TTC549 (cell line): ENCODE results near the gene CDK18.

Source experiments
- FAIRE-seq: peaks from 2 replicates; lab custom pipeline; 2012; peaks lifted over from hg19 to GRCh38; lab: Jason Lieb, UNC

Gene CDK18

GRCh38 chr1:205570796-205571537, 66.5 kb downstream of the CDK18 start:
- FAIRE-seq, result no peak

GRCh38 chr1:205571747-205572146, 67.3 kb downstream of the CDK18 start:
- no peak for FAIRE-seq

GRCh38 chr1:205572421-205572820, 68.0 kb downstream of the CDK18 start:
- no peak for FAIRE-seq

DNA sequence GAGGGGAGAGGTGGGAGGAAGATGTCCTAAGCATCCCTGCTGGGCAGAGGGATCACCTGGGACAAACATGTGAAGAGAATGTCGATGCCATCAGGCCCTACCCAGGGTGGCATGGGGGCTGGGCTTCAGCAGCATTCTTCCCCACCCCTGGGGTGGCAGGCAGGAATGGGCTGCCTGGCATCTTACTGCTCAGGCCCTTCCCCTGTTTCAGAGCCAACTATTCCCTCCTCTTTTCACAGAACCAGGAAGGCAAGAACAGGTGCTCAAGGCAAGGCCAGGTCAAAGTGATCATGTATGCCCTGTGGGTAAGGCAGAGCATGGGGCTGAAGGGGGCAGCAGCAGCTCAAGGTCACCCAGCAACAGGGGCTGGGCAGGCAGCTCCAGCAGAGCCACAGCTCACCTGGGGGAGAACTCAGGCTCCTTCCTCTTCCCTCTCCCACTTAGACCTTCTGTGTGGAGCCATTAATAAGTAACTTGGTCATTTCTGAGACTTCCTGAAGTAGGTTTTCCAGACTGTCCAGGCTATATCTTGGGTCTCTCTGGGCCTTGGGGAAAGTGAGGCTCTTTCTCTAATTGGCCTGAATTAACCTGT, 70.9 kb downstream of the CDK18 start:
- FAIRE-seq, result no peak

- FAIRE-seq, result no peak
Observed at GRCh38 chr1:205576011-205576410, 71.5 kb downstream of the CDK18 start.

GRCh38 chr1:205576805-205577761, 72.6 kb downstream of the CDK18 start:
- FAIRE-seq, result no peak

DNA sequence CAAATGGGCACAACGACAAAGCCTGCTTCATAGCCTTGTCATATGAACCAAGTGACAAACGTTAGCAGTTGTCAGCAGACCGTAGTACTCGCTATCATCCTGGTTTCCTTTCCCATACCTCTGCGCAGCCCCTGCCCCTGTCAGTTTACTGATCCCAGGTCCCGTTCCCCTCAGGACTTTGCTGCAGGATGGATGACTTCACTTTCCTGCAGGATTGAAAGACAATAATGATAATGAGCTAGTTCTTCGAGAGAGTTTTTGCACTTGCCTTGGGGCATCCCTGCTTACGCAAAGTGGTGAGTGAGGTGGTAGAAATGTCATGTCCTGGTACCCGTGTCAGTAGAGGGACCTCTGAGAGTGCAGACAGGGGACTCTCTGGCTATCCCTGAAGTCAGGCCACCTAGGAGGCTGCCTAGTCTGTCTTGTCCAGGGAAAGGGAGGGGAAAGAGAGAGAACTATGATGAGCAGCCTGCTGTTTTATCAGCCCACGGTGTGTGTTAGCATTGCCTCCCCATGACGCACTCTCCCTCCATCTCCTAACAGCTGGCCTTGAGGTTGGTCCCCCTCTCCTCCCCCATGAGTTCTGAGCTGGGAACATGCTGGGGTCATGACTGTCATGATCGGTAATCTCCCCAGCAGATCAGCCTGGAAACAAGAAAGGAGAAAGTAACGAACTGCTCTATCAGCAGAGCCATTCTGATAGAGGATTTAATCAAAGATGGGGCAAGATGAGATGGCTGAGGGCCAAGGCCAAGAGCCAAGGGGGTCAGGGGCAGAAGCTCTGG, 73.6 kb downstream of the CDK18 start:
- FAIRE-seq, result no peak

DNA sequence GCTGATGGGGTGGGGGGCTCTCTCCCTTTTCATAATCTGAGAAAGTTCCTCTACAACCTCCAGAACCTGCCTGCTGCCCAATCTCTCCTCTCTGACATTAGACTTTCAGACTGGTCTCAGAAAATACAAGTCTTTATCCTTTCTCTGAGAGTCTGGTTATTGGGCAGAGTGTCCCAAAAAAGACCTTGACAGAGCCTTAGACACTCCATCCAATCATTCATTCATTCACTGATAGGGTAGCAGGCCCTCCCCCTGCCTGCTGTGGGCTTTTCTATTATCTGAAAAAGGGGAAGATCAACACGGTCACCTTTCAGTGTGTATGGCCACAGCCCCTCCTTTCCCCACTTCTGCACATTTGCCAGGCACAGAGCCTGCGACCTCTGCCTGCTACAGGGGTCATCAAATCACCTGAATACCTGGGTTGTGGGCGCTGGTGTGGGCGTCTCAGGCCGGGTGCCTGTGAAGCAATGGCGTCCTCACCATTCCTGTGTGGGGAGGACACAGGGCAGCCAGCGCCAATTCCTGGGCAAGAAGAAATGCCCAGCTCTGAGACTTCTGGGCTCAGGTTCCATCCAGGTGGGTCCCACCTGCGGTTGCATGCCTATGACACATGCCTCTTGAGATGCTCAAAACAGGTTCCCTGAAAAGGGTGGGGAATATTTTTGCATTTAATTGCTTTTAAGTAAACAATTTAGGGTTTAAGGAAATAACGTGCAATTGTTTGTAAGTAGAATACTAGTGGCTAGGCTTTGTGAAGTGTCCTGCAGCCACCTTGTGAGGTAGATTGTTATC, 74.5 kb downstream of the CDK18 start:
- no peak for FAIRE-seq

DNA sequence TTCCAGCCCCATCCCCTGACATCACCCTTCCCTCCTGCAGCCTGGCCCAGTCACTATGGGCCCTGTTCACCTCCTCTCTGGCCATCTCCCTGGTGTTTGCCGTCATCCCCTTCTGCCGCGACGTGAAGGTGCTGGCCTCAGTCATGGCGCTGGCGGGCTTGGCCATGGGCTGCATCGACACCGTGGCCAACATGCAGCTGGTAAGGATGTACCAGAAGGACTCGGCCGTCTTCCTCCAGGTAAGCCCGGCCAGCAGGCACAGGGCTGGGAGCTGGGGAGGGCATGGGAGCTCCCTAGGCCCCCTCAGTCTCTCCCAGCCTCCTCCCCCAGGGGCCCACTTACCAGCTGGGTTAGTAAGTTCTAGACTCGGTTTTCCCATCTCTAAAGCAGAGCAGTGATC, 75.2 kb downstream of the CDK18 start:
- FAIRE-seq, result no peak

- no peak for FAIRE-seq
Observed at GRCh38 chr1:205580140-205580922, 75.9 kb downstream of the CDK18 start.

GRCh38 chr1:205580923-205581180, 76.4 kb downstream of the CDK18 start:
- FAIRE-seq, result no peak

DNA sequence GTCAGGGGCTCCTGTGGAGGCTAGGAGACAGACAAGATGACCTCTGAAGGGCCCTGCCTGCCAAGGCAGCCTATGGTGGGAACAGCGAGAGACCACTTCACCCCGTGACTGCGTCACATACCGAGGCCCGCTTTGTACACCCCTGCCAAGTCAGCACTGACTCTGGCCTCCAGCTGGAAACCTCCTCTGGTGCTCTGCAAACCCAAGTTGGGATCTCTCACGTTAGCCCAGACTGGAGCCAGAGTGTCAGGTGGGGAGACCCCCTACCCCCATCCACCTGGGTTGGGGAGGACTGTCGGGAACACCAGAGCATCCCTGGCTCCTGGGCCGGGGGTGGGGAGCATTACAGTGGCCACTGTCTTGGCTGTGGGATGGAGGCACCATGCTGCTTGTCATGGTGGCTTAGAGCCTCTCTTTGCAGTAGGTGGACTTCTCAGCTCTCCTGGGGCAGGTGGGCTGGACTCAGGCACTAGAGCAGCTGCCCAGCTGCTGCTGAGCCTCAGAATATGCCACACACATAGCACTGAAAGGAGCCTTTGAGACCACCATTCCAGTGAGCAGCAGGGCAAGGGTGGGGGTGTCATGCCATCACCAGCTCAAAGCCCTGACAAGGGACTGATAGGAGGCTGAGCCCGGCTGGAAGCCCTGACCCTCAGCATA, 77.0 kb downstream of the CDK18 start:
- no peak for FAIRE-seq

DNA sequence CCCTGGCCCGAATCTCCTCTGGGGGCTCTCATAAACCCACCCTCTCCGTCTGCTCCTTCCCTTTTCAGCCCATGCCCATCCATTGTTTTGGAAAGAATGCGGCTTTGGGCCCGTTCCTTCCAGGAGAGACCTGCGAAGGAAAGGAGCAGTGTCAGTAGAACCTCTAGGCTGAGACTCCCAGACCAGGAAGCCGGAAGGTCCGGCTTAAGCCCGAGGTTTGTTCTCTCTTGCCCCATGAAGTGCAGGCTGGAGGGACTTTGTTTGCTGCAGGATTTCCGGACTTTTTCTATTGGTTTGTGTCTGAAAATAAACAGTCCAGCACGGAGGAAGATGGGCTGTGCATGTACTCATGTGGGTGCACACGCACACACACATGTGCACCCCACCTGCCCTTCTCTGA, 77.6 kb downstream of the CDK18 start:
- no peak for FAIRE-seq
